GM21717 (cell line): ENCODE data around the gene RNF41.
A peak's percentile ranks its signal among the peaks of the same experiment; 100 is the strongest.
"Not testable (repeated sequence)": the region's sequence is repeated elsewhere in the genome, so short reads cannot be mapped to it uniquely, and the experiment has no call there.

ENCODE experiments used
- ATAC-seq: cut with Tn5 transposase; IDR thresholded peaks from one replicate; pipeline ENCODE4 v1.9.1; 2021; ENCODE audit warnings: mild to moderate bottlenecking, moderate library complexity; ENCODE audit not compliant: unreplicated experiment

RNF41 gene

GRCh38 chr12:56178347-56178746 is 43.4 kb downstream of the RNF41 start:
- no peak for ATAC-seq

- ATAC-seq = no peak
Measured at GRCh38 chr12:56172839-56173238, 48.9 kb downstream of the RNF41 start.

- ATAC-seq = no peak
Measured at GRCh38 chr12:56169229-56169759, 52.4 kb downstream of the RNF41 start.

- no peak for ATAC-seq
Measured at GRCh38 chr12:56165369-56165768, 56.4 kb downstream of the RNF41 start.

GRCh38 chr12:56164345-56164729 is 57.4 kb downstream of the RNF41 start:
- ATAC-seq = no peak

- no peak for ATAC-seq
Measured at GRCh38 chr12:56163533-56164344, 58.0 kb downstream of the RNF41 start.

- no peak for ATAC-seq
Measured at GRCh38 chr12:56162468-56163290, 59.0 kb downstream of the RNF41 start.

- no peak for ATAC-seq
Measured at GRCh38 chr12:56161690-56162351, 59.9 kb downstream of the RNF41 start.

- ATAC-seq = no peak
Measured at GRCh38 chr12:56160894-56161689, 60.6 kb downstream of the RNF41 start.

- ATAC-seq = no peak
Measured at GRCh38 chr12:56160193-56160763, 61.4 kb downstream of the RNF41 start.

- no peak for ATAC-seq
Measured at GRCh38 chr12:56159482-56160192, 62.1 kb downstream of the RNF41 start.

GRCh38 chr12:56158926-56159461 is 62.7 kb downstream of the RNF41 start:
- ATAC-seq = no peak

- peak; percentile 69 for ATAC-seq
Measured at GRCh38 chr12:56158029-56158925, 63.4 kb downstream of the RNF41 start, which contains the start of gene MYL6. Gene MYL6 (plus strand): TSS chr12:56158359. CDS start chr12:56158402, 43 bp downstream.

GRCh38 chr12:56157201-56158028 is 64.3 kb downstream of the RNF41 start:
- ATAC-seq = peak; percentile 22

- not testable (repeated sequence) for ATAC-seq
Measured at GRCh38 chr12:56156464-56157200, 65.1 kb downstream of the RNF41 start.

- no peak for ATAC-seq
Measured at GRCh38 chr12:56155256-56155845, 66.4 kb downstream of the RNF41 start.
